ENCODE results near the gene IDUA.

Gene IDUA

DNA sequence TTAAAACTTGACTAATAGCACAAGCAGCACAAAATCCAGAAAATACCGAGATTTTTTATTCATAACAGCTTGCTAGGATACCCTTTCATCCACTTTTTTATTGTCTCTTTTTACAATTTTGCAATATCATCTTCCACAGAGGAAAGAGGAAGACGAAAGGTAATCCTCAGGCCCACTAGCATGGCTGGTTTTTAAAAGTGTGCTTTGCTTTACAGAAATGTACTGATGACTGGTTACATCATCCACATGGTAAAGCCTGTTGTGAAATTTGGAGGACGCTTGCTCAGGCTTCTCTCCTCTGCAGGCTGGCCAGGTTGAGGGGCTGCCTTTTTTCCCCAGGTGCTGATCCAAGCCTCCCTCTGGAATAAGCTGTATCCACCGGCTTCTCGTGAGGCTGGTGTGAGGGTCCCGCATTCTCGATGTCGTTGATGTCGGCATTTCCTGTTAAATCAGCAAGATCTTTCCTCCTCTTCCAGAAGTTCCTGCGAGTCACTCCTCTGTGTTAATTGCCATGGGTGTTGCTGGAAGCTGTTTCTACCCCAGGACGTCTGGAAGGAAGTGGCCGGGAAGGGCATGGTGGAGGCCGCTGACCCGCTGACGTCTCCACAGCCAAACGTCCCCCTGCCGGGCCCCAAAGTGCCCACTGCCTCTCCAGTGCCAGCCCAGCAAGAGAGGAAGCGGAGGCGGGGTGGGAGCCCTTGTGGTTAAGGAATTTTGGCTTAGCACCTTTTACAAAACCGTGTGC, 7.7 kb upstream of the IDUA start:
- intact Hi-C loops (cut with DNase I): no loop called here
- no peak for DNase-seq

DNA sequence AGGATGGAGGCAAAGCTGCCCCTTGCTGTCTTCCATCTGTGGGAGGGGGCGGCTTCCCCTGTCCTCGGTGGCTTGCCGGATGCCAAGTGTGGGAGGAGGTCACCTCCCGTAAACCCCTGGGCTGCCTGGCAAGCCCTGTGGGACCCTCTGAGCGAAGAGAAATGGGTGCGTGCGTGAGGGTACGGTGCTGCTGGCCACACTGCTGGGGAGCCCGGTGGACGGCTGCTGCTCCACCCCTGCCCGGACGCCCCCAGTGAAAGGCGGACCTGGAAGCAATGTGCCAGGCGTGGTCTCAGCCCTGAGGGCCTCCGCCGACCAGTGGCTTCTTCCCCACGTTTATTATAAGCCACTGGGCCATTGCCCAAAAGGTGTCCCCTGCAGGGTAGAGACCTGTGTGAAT, 4.6 kb upstream of the IDUA start:
- intact Hi-C loops (cut with DNase I): no loop called here
- DNase-seq: no peak

DNA sequence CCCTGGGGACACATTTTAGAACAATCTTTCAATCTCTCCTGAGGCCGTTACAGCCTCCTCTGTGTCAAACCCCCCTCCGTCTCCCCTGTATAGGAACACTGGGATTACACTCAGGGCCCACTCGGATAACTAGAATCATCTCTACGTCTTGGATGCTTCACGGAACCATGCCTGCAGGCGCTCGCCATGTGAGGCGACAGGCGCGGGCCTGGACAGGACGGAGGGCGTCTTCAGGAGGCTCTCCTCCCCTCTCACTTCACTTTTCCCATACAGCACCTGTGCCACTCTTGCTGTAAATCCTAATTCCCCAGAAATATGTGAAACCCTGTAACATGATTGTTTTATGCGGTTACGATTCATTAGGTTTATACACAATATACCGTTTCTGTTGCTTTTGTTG, 4.0 kb upstream of the IDUA start:
- intact Hi-C loops (cut with DNase I): no loop called here

DNA sequence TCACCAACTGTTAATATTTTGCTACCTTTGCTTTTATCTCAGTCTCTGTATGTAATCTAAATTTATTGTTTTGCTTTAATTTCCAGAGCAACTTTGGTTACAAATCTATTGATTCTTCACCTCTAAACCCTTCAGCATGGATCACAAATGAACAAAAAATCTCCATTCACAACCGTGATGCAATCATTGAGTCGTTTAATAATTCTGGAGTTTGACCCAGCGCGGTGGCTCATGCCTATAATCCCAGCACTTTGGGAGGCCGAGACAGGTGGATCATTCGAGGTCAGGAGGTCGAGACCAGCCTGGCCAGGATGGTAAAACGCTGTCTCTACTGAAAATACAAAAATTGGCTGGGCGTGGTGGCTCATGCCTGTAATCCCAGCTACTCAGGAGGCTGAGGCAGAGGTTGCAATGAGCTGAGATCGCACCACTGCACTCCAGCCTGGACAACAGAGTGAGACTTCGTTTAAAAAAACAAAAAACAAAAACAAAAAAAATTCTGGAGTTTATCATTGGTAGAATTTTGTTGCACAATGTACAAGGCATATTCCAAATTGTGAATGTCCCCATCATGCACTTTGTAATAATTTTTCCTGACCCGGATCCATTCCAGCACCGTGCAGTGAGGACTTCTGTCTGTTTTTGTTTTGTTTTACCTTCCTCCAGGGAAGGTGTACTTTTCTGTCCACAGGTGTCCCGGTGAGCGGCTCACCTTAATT, 2.3 kb upstream of the IDUA start:
- intact Hi-C loops (cut with DNase I): no loop called here
- no peak for DNase-seq

More for the DNA sequence above, 4.0 kb upstream of the IDUA start:
- no peak for DNase-seq

DNA sequence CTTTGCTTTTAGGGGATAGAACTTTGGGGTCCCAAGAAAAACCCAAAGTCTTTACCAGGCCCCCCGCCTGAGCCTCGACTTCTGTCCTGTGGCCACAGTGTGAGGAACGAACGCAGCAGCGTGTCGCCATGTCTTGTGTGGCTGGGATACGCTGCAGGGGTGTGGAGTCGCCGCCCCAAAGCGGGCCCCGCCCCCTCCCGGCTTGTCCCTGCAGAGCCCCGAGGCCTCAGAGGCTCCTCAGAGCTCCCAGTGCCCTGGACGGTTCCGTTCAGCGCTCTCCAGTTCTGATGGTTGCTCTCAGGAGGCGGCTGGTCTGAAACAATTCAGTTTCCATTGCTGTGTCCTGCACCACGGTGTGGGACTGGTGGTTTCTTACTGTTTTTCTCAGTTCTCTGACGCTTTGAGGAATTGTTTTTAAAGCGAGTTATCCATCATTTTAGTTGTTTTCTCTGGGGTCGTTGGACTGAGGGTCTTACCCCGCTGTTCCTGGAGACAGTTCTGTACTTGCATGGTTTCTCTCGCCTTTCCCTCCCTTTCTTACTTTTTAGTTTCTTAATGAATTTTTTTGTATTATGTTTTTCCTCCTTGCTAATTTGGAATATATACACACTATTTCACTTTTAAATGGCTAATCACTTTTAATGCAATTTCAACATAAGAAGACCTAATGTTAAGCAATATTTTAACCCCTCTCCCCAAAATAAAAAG, 1.6 kb upstream of the IDUA start:
- intact Hi-C loops (cut with DNase I): no loop called here
- DNase-seq: peak in 34 of 42 donors; percentile 32 to 74 (median 54)

DNA sequence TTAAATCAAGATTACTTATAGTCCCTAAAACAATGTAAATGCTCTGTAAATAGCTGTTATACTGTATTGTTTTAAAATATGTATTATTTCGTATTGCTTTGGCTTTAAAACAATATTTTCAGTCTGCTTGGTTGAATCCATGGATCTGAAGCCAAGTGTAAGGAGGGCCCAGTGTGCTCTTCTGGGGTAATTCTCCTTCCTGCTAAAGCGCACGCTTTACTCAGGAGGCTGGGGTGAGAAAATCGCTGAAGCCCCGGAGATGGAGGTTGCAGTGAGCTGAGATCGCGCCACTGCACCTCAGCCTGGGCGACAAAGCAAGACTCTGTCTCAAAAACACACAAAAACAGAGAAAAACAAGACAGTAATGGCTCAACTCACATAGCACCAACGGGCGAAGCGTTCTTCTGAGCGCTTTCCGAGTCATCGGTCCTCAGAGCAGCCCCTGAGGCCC, 391 bp upstream of the IDUA start:
- intact Hi-C loops (cut with DNase I): no loop called here
- DNase-seq: peak in 2 of 42 donors; percentile 27 to 44

DNA sequence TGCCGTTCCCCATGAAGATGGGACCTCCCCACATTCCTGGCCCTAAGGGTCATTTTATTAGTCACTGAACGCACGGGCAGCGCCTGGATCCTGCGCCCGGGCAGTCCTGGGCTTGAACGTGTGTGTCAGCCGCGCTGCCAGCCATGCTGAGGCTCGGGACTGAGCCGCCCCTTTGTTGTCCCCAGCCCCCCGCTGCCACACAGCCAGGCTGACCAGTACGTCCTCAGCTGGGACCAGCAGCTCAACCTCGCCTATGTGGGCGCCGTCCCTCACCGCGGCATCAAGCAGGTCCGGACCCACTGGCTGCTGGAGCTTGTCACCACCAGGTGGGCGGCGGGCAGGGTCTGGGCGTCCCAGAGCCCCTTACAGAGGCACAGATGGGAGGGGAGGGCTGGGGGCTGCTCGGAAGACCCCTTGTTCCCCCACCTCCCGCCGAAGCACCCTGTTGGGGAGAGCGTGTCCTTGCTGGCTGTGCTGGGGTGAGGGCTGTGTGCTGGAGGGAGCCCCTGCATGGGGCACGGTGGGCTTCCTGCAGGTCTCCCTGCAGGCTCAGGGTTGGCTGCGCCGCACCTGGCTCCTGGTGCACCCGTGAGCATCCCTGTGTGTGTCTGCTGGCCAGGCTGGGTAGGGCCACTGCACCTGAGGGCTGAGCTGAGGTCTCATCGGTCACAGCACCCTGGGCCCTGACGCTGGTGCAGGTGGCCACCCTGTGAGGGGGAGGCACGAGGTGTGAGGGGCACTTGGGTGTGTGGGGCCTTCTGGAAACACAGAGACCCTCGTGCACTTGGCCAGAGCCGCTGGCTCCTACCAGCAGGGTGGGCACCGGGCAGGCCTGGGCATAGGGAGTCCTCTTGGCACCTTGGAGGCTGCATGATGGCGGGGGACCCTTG, 1.0 kb downstream of the IDUA start:
- intact Hi-C loops (cut with DNase I): no loop called here

DNA sequence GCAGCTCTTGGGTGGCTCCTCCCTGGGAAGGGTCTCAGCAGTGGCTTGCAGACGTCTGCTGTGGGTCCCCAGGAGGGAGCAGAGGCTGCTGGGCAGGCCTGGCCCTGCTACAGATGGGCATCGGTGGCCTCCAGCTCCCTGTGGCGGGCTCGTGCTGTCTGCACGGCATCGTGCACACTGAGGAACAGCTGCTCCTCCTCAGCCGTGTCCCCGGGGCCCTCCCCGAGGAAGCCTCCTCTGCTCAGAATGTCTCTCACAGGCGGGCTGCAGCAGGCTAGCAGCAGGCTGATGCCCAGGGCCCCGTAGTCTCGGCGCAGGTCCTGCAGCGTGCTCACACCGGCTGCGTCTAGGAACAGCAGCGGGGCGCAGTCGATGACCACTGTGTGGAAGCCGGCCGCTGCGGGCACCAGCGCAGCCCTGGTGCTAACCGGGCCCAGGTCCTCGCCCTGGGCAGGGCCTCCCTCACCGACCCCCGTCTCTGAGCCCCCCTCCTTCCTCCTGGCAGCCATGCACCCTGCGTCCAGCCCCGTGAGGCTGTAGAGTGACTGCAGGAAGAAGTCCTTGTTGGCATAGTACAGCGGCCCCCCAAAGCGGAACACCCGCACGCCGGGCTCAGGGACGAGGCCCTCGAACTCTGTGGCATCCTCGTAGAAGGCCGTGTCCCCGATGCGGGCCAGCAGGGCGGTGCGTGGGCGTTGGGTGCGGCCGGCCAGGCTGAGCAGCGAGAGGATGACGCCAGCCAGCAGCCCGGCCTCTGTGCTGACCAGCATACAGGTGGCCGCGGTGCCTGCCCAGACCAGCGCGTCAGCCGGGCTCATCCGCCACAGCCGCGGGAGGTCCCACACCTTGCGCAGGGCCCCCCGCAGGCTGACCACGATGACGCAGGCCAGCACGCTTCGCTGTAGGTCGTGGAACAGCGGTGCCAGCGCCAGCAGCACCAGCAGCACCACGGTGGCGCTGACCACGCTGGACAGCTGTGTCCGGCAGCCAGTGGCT, 2.2 kb downstream of the IDUA start:
- intact Hi-C loops (cut with DNase I): no loop called here
- DNase-seq: no peak

More for the DNA sequence above, 1.0 kb downstream of the IDUA start:
- DNase-seq: no peak

DNA sequence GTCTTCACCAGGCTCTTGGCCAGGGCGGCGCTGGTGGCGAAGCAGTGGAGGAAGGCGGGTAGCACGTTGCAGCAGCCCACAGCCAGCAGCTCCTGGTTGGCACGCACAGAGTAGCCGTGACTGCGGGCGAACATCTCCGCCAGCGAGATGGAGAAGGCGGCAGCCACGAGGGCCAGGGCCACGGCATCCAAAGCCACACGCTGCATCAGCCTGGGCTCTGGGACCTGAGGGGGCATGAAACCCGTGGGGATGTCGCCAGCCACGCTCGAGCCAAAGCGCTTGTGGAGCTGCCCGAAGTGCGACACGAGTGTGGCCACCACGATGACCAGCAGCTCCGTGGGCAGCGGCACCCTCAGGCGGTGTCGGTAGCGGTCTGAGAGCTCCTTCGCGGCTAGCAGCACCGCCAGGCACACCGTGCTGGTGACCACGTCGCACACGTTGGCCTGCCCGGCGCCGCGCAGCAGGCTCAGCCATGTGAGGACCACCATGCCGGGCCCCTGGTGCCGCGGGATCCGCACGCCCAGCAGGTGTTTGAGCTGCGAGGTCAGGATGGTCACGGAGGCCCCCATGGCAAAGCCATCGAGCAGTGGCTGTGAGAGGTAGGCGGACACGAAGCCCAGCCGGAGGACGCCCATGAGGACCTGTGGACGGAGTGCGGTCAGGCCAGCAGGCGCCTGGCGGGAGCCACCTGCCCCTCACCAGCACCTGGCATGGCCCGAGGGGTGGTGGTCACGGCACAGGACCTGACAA, 3.1 kb downstream of the IDUA start:
- intact Hi-C loops (cut with DNase I): no loop called here
- DNase-seq: no peak

DNA sequence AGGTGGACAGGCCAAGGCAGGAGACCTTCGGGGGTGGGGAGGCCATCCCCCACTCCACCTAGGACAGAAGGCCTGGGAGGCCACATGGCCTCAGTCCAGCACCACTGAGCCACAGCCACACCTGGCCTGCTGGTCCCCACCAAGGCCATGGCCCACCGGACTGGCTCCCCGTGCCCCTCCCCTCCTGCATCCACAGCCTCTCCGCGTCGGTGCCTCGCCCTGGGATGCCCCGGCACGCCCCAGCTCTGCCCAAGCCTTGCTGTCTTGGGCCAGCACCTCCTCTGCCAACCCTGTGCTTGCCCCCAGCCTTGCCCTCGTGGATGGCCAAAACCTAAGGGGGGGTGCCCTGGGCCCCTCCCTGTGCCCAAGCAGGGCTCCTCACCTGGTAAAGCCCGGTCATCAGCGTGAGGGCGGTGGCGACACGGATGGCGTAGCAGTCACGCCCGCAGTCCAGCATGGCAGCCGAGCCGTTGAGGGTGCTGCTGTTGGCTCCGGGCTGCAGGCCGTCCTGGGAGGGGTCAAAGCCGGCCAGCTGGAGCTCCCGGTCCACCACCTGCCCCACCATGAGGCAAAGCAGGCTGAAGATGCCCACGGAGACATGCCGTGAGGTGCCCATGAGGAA, 4.0 kb downstream of the IDUA start:
- DNase-seq: no peak
- intact Hi-C loops (cut with DNase I): no loop called here

DNA sequence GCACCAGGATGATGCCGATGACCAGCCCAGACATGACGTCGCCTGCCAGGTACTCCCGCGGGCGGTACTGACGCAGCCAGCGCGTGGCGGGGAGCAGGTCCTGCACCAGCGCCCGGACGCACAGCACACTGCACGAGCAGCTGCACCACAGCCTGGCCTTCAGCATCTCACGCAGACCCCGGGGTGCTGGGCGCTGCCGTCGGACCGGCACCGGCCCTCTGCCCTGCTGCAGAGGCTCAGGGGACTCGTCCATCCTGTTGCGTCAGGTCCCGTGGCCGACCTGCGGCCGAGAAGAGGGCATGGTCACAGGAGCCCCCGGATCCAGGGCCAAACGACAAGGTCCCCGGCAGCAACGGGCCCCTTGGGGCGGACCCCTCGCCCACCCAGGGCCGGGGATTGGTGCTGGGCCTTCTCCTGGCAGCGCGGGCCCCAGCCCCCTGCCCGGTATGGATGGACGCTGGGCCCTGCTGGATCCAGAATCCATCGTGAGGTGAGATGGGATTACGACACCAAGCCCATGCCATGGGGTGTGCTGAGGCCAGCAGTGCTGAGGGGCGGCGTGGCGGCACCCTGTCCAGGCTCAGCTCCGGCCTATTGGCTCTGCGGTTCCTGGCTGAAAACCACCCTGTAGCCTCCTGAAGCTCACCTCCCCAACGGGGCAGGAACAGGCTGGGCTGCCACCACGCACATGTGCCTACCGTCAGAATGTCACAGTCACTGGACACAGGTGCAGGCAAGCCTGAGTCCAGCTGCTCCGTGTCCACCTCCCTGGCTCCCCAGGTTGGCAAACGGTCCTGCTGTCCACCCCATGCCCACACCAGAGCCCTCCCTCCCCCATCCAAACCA, 4.8 kb downstream of the IDUA start:
- intact Hi-C loops (cut with DNase I): no loop called here
- no peak for DNase-seq

DNA sequence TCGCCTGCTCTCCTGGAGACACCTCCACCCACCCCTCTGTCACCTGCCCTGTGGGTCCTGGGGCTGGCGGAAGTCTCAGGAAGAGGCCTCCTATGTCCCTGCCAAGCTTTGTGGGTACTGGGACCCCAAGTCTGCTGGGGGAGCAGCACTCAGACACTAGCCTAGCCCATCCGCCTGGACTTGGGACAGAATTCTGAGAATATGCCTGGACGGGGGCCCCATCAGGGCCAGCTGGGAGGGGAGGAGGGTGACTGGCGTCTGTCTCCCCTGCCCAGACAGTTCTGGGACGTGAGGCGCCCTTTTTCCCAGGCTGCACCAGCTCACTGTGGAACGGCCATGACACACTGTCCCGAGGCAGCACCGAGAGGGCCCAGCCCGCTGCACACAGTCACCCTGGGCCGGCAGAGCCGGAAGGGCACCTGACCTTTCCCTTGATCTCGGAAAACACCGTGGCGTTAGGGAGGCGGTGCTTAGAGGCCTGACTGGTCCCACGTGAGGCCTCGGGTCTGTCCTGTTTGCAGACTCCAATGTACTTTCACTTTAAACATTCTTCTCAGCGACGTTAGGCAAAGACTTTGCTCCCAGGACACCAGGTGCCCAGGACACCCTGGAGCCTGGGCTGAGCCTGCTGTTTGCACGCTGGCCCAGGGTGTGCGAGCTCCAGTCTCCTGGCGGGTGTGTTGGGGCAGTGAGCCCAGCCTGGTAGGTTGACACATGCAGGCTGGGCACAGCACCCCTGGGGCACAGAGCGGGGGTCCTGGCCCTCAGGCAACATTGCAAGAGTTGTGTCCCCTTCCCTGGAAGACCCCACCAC, 5.7 kb downstream of the IDUA start:
- no peak for DNase-seq
- intact Hi-C loops (cut with DNase I): no loop called here

DNA sequence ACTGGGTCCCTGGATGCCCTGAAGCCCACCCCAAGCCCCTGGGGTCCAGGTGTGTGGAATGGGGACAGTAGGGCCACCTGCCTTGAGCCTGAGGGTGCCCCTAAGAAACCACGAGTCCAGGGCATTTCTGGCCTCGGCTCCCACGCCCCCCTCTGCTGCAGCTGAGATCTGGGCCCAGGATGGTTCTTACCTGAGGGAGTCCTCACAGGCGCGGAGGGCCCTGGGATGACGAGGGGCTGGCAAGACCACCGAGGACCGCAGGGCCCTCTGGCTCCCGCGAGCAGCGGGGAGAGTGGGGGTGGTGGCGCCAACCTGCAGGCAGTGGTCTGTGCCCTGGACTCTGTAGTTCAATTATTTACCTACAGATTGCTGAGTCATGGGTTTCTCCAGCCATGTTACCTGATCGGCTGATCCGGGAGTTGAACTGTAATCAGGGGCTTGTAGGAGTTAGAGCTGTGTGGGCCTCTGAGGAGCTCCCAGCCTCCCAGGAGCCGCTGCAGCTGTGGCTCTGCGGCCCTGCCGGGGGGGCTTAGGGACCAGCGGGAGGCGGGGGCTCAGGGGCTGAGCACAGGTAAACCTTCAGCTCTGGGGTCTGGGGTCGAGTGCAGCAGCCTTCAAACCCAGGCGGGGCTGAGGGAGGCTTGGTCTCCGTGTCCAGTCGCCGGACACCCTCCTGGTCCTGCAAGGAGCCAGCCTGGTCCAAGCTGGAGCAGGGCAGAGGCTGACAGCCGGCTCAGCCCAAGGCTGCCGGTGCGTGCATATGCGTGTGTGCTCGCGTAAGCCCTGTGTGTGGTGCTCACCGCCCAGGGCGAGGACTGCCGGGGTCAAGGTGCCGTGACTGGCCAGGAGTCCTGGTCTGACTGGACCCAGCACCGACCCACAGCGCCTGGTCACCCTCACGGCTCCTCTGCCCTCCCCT, 6.5 kb downstream of the IDUA start, which contains the start of gene SLC26A1:
Gene SLC26A1, minus strand, starts transcription at position 294 of the 919 bp plus-strand sequence. CDS start 1,701 bp downstream, outside the sequence.
- no peak for DNase-seq
- intact Hi-C loops (cut with DNase I): no loop called here

Data from head of caudate nucleus (tissue), 42 donors.